Islet of Langerhans (tissue), 1 donor: ENCODE results near the gene ZIK1.

Experiments used
- FAIRE-seq: peaks from one replicate; lab custom pipeline; 2011; peaks lifted over from hg19 to GRCh38; lab: Jason Lieb, UNC

The ZIK1 gene

GRCh38 chr19:57611113-57611512 lies 27.2 kb downstream of the ZIK1 start:
- no peak for FAIRE-seq

- peak; percentile 72 for FAIRE-seq
Observed at GRCh38 chr19:57613941-57614743, 30.2 kb downstream of the ZIK1 start, which contains the start of gene ZNF134. TSS of gene ZNF134 (plus strand) at chr19:57614242. CDS start at chr19:57619469, 5,227 bp downstream.

- no peak for FAIRE-seq
Observed at GRCh38 chr19:57615346-57615745, 31.4 kb downstream of the ZIK1 start.

DNA sequence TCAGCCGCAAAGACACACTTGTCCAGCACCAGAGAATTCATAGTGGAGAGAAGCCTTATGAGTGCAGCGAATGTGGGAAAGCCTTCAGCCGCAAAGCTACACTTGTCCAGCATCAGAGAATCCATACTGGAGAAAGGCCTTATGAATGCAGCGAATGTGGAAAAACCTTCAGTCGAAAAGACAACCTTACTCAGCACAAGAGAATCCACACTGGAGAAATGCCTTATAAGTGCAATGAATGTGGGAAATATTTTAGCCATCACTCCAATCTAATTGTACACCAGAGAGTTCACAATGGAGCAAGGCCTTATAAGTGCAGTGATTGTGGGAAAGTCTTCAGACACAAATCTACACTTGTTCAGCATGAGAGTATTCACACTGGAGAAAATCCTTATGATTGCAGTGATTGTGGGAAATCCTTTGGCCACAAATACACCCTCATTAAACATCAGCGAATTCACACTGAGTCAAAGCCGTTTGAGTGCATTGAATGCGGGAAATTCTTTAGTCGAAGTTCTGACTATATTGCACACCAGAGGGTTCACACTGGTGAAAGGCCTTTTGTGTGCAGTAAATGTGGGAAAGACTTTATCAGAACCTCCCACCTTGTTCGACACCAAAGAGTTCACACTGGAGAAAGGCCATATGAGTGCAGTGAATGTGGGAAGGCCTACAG lies 36.9 kb downstream of the ZIK1 start:
- FAIRE-seq = no peak

- no peak for FAIRE-seq
Observed at GRCh38 chr19:57623091-57623490, 39.1 kb downstream of the ZIK1 start.

GRCh38 chr19:57632987-57633831 lies 49.3 kb downstream of the ZIK1 start, which contains the start of gene ZNF211:
TSS of gene ZNF211 (plus strand) at chr19:57633168. CDS start at chr19:57633347, 179 bp downstream.
- FAIRE-seq = peak; percentile 58

DNA sequence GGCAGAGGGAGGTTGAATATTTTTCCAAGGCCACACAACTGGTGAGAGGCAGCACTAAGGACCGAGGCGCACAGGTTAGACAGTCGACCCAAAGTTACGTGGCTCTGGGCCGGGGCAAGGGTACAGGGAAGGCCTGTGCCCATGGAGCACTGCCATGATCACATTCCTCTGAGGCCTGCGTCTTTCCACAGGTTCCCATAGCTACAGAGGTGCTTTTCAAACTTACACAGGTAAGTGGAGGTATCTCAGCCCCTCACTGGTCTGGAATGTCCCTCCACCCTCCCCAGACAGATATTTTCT lies 49.8 kb downstream of the ZIK1 start:
- FAIRE-seq = no peak

GRCh38 chr19:57637379-57637778 lies 53.4 kb downstream of the ZIK1 start:
- FAIRE-seq = no peak

DNA sequence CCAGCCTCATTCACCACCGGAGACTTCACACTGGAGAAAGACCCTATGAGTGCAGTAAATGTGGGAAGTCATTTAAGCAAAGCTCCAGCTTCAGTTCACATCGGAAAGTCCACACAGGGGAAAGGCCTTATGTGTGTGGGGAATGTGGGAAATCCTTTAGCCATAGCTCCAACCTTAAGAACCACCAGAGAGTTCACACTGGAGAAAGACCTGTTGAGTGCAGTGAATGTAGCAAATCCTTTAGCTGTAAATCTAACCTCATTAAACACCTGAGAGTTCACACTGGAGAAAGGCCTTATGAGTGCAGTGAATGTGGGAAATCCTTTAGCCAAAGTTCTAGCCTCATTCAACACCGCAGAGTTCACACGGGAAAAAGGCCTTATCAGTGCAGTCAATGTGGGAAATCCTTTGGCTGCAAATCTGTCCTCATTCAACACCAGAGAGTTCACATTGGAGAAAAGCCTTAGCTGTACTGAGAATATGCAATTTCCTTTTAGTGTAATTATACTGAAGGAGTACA lies 57.8 kb downstream of the ZIK1 start:
- FAIRE-seq = no peak

GRCh38 chr19:57642396-57643046 lies 58.6 kb downstream of the ZIK1 start:
- no peak for FAIRE-seq
